ENCODE results near the gene PAN3. TPM values are rescaled to one million over a fixed set of nuclear protein-coding genes. Genes with fewer than 3 reads are reported as not detected.
"Not testable (repeated sequence)": the region's sequence is repeated elsewhere in the genome, so short reads cannot be mapped to it uniquely, and the experiment has no call there.

Gene PAN3
- total RNA-seq, 1 donor, result 22.8 TPM

GRCh38 chr13:28099396-28100149, 38.8 kb upstream of the PAN3 start:
- H3K4me3 ChIP-seq (ENCODE audit: low read depth, low read length), result no peak overlapping the region
- no peak for TF ChIP-seq CTCF (IDR thresholded peaks at IDR 0.05; ENCODE audit: insufficient read depth, low read length)
- DNase-seq (ENCODE audit: low read depth), result no peak

GRCh38 chr13:28100150-28101121, 37.9 kb upstream of the PAN3 start, which contains the start of gene FLT3:
Gene FLT3, minus strand, starts transcription at chr13:28100576. Its CDS starts 66 bp downstream, at chr13:28100510.
- no peak for TF ChIP-seq CTCF (IDR thresholded peaks at IDR 0.05; ENCODE audit: insufficient read depth, low read length)
- DNase-seq (ENCODE audit: low read depth), result peak; percentile 2
- peak within 1 kb of the TSS; percentile 31 for H3K4me3 ChIP-seq (ENCODE audit: low read depth, low read length)

GRCh38 chr13:28101886-28102285, 36.5 kb upstream of the PAN3 start:
- not testable (repeated sequence) for H3K4me3 ChIP-seq (ENCODE audit: low read depth, low read length); DNase-seq (ENCODE audit: low read depth)

- no peak for TF ChIP-seq CTCF (IDR thresholded peaks at IDR 0.05; ENCODE audit: insufficient read depth, low read length)
- DNase-seq (ENCODE audit: low read depth), result no peak
- no peak overlapping the region for H3K4me3 ChIP-seq (ENCODE audit: low read depth, low read length)
Measured at GRCh38 chr13:28106976-28107375, 31.4 kb upstream of the PAN3 start.

GRCh38 chr13:28110414-28110813, 27.9 kb upstream of the PAN3 start:
- no peak for TF ChIP-seq CTCF (IDR thresholded peaks at IDR 0.05; ENCODE audit: insufficient read depth, low read length)
- no peak overlapping the region for H3K4me3 ChIP-seq (ENCODE audit: low read depth, low read length)
- no peak for DNase-seq (ENCODE audit: low read depth)

- no peak for DNase-seq (ENCODE audit: low read depth)
- TF ChIP-seq CTCF (IDR thresholded peaks at IDR 0.05; ENCODE audit: insufficient read depth, low read length), result no peak
- H3K4me3 ChIP-seq (ENCODE audit: low read depth, low read length), result no peak overlapping the region
Measured at GRCh38 chr13:28116736-28117135, 21.6 kb upstream of the PAN3 start.

All from fibroblast of the aortic adventitia (primary cell).